ENCODE measurements around the gene RYR2. TPM values are rescaled to one million over a fixed set of nuclear protein-coding genes. Genes with fewer than 3 reads are reported as not detected.

Gene RYR2
- total RNA-seq, 4 donors from 2014 or later = 0.20 to 0.60 (median 0.32) TPM

DNA sequence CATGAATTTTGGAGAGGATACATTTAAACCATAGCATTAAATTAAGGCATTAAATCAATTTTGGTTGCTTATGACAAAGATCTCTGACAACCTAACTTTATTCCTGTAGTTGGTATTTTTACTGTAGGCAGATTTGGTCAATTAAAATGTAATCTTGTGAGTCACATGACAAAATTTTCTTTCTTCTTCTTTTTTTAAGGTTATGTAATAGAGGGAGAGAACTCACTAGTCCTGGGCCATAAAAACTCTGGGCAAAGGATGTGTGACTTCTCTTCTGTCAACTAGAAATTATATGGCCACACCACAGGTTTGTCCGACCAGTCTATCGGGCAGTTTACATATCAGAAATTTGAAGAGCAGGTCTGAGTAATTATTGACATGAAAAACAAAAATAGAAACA lies 181.4 kb downstream of the RYR2 start:
- H3K27ac ChIP-seq = no peak overlapping the region
- H3K9me3 ChIP-seq = no peaks in the 10 kb centered on the region
- WGBS, 2 donors = 95% methylated on average over 2 of the region's 2 CpGs

DNA sequence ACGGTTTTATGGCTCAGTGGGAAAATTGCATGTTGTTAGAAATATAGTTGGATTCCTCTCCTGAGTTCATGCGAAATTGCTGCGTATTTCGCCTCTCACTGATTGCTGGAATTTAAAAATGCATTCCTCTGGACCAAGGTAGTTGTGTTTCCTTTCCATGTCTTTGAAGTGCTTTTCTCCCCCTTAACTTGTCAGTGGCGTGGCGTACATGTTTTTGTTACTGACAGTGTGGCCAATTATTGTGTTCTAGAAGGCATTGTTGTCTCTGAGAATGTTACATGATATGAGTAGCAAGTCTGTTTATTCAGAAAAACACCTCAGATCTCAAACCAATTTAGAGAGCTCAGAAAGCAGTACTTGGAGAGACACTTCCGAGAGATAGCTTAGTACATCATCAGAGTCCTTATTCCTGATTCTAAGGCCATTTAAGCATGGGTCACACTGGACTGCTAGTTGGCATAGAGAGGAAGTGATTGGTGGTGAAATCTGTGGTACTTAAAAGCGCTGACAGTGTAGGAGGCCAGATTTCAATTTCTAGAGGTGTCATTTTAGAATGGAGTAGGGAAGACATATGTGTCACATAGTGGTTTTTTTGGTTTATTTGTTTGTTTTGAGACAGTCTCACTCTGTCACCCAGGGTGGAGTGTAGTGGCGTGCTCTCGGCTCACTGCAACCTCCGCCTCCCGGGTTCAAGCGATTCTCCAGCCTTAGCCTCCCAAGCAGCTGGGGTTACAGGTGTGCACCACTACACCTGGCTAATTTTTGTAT lies 184.4 kb downstream of the RYR2 start:
- no peak for DNase-seq (ENCODE audit: low spot score in 2 of 2)
- H3K27ac ChIP-seq = no peak overlapping the region
- WGBS, 2 donors = 65 to 66% methylated on average over 13 of the region's 13 CpGs
- H3K9me3 ChIP-seq = no peaks in the 10 kb centered on the region
- H3K4me1 ChIP-seq = no peaks in the 10 kb centered on the region
- H3K4me3 ChIP-seq = no peak overlapping the region
- H3K27me3 ChIP-seq = no peaks in the 10 kb centered on the region
- H3K36me3 ChIP-seq = no peaks in the 10 kb centered on the region
- TF ChIP-seq POLR2A (IDR thresholded peaks at IDR 0.05) = no peak
- TF ChIP-seq EP300 (IDR thresholded peaks at IDR 0.05) = no peak
- TF ChIP-seq, protein P1, sequence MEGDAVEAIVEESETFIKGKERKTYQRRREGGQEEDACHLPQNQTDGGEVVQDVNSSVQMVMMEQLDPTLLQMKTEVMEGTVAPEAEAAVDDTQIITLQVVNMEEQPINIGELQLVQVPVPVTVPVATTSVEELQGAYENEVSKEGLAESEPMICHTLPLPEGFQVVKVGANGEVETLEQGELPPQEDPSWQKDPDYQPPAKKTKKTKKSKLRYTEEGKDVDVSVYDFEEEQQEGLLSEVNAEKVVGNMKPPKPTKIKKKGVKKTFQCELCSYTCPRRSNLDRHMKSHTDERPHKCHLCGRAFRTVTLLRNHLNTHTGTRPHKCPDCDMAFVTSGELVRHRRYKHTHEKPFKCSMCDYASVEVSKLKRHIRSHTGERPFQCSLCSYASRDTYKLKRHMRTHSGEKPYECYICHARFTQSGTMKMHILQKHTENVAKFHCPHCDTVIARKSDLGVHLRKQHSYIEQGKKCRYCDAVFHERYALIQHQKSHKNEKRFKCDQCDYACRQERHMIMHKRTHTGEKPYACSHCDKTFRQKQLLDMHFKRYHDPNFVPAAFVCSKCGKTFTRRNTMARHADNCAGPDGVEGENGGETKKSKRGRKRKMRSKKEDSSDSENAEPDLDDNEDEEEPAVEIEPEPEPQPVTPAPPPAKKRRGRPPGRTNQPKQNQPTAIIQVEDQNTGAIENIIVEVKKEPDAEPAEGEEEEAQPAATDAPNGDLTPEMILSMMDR (IDR thresholded peaks at IDR 0.05) = no peak

More for the DNA sequence above, 181.4 kb downstream of the RYR2 start:
- Histone ChIP-seq H3K4me3 (no peak overlapping the region), H3K36me3 (no peaks in the 10 kb centered on the region), H3K27me3 (no peaks in the 10 kb centered on the region), H3K4me1 (no peaks in the 10 kb centered on the region)
- TF ChIP-seq EP300 (IDR thresholded peaks at IDR 0.05) (no peak), POLR2A (IDR thresholded peaks at IDR 0.05) (no peak)
- TF ChIP-seq, protein P1 (IDR thresholded peaks at IDR 0.05) = no peak
- no peak for DNase-seq (ENCODE audit: low spot score in 2 of 2)

DNA sequence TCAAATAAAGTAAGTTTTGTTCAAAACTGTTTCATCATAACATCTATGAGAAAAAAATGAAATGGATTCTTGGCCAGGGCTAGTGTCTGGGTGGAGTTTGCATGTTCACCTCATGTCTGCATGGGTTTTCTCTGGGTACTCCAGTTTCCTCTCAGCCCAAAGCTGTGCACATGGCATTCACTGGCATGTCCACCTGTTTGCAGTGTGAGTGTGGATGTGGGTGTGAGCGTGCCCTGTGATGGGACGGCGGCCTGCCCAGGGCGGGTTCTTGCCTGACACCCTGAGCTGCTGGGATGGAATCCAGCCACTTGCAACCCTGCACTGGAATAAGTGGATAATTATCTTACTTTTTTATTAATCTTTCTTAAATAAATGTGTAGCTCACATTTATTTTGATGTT lies 185.5 kb downstream of the RYR2 start:
- H3K27me3 ChIP-seq = no peaks in the 10 kb centered on the region
- no peaks in the 10 kb centered on the region for H3K9me3 ChIP-seq
- H3K4me1 ChIP-seq = no peaks in the 10 kb centered on the region
- DNase-seq (ENCODE audit: low spot score in 2 of 2) = no peak
- TF ChIP-seq, protein P1 (IDR thresholded peaks at IDR 0.05) = no peak
- no peak for TF ChIP-seq POLR2A (IDR thresholded peaks at IDR 0.05)
- no peak for TF ChIP-seq EP300 (IDR thresholded peaks at IDR 0.05)
- WGBS, 2 donors = 90 to 91% methylated on average over 4 of the region's 4 CpGs
- H3K36me3 ChIP-seq = no peaks in the 10 kb centered on the region
- H3K27ac ChIP-seq = no peak overlapping the region
- H3K4me3 ChIP-seq = no peak overlapping the region

DNA sequence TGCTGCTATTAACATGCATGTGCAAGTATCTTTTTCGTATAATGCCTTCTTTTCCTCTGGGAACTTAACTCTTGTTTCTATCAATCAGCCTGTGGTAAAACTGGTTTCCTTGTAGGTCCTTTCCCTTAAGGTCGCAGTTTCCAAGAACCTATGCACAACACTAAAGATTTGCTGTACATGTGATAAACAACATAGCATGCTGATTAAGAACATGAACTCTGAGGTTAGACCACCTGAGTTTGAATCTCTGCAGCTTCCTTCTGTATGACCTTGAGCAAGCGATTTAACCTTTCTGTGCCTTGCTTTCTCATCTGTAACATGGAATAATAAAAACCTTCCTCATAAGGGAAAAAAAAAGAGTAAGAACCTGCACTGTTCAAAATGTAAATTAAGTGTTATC lies 186.4 kb downstream of the RYR2 start:
- no peak for DNase-seq (ENCODE audit: low spot score in 2 of 2)
- no peaks in the 10 kb centered on the region for H3K27me3 ChIP-seq
- H3K36me3 ChIP-seq = no peaks in the 10 kb centered on the region
- H3K4me1 ChIP-seq = no peaks in the 10 kb centered on the region
- H3K9me3 ChIP-seq = no peaks in the 10 kb centered on the region
- H3K4me3 ChIP-seq = no peak overlapping the region
- TF ChIP-seq, protein P1 (IDR thresholded peaks at IDR 0.05) = no peak
- no peak for TF ChIP-seq POLR2A (IDR thresholded peaks at IDR 0.05)
- no peak overlapping the region for H3K27ac ChIP-seq
- WGBS, 2 donors = 71 to 79% methylated on average over 3 of the region's 3 CpGs

DNA sequence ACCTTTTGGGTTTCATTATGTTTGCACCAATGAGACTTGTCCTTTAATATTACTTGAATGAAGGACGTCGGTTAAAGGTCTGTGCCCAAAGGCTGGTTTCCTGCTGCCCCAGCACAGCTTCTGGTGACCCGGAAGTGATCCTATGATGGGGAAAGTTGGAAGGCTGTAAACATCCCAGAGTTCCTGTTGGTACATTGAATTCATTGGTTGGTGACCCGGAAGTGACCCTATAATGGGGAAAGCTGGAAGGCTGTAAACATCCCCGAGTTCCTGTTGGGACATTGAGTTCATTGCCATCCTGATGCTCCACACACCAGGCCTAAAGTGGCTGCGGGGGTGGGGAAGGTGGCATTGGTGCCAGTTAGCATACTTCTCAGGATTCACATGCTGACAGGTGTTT lies 187.3 kb downstream of the RYR2 start:
- TF ChIP-seq POLR2A (IDR thresholded peaks at IDR 0.05) (no peak), EP300 (IDR thresholded peaks at IDR 0.05) (no peak)
- TF ChIP-seq, protein P1 (IDR thresholded peaks at IDR 0.05) = no peak
- Histone ChIP-seq H3K27me3 (no peaks in the 10 kb centered on the region), H3K27ac (no peak overlapping the region), H3K36me3 (no peaks in the 10 kb centered on the region), H3K4me1 (no peaks in the 10 kb centered on the region), H3K9me3 (no peaks in the 10 kb centered on the region), H3K4me3 (no peak overlapping the region)
- 70 to 77% methylated on average over 6 of the region's 6 CpGs for WGBS, 2 donors
- DNase-seq (ENCODE audit: low spot score in 2 of 2) = no peak

Data from tibial nerve (tissue), 4 donors.